ENCODE data around the gene STOX2. TPM values are rescaled to one million over a fixed set of nuclear protein-coding genes. Genes with fewer than 3 reads are reported as not detected.

STOX2 gene
- total RNA-seq, 1 experiment from 2014 or later: 2.1 TPM

- DNase-seq (ENCODE audit: low read depth, low spot score): no peak
- in situ Hi-C loops (cut with HindIII; ENCODE audit: low pct_unique_long_range_greater_than_20kb, low sequenced_read_pairs): no loop called here
Measured at GRCh38 chr4:183999435-183999834, 94.3 kb downstream of the STOX2 start.

DNA sequence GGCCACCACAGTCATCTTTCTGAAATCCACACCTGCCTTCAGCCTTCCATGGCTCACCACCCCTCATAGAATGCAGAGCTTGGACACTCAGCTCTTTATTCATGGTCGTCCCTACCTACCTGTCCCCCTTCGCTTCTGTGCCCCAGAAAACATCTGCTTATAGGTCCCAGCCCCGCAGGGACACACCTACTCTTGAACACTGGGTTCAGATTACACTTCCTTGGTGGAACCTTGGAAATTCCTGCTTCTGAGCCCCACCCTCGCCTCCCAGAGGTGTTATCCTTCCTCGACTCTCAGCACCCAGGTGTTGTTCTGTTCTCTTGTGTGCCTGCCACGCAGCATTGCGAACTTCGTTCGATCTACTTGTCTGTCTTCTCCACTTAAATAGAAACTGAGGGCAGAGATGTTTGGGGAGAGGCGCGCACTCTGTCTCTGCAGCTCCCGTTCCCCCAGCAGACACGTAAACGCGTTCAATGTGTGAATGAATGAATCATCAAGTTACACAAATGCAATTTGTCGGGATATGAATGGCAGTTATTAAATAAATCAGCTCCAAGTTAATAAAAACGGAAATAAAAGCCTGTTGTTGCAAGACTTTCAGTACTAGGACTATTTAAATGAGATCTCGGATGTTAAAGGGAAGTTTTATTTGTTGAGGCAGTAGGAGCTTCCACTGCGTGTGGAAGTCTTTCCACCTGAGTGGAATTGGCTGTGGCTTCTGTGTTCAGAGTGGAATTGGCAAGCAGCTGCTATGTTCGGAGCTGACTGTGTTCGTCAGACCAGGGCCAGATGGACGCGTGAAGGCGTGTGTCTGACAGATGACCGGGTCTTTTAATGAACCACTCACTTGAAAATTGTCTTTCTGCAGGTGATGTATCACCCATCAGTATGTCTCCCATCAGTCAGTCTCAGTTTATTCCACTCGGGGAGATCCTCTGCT is 95.6 kb downstream of the STOX2 start:
- in situ Hi-C loops (cut with HindIII; ENCODE audit: low pct_unique_long_range_greater_than_20kb, low sequenced_read_pairs): no loop called here

DNA sequence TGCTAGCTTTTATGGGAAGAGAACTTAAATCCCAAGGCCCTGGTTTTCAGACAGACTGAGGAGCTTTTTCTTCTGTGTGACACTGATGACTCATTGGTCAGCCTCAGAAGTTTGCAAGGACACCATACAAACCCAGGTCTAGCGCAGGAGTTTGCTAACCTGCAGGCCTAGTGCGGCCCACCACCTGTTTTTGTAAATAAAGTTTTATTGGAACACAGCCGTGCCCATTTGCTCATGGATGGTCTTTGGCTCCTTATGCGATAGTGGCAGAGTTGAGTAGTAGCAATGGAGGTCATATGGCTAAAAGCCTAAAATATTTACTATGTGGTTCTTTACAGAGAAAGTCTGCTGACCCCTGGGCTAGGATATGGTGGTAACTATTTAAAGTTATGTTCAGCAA is 98.3 kb downstream of the STOX2 start:
- in situ Hi-C loops (cut with HindIII; ENCODE audit: low pct_unique_long_range_greater_than_20kb, low sequenced_read_pairs): no loop called here

More for the DNA sequence above, 95.6 kb downstream of the STOX2 start:
- DNase-seq (ENCODE audit: low read depth, low spot score): no peak

GRCh38 chr4:184007891-184008290 is 102.8 kb downstream of the STOX2 start:
- in situ Hi-C loops (cut with HindIII; ENCODE audit: low pct_unique_long_range_greater_than_20kb, low sequenced_read_pairs): no loop called here
- no peak for DNase-seq (ENCODE audit: low read depth, low spot score)

More for the DNA sequence above, 98.3 kb downstream of the STOX2 start:
- DNase-seq (ENCODE audit: low read depth, low spot score): no peak

- in situ Hi-C loops (cut with HindIII; ENCODE audit: low pct_unique_long_range_greater_than_20kb, low sequenced_read_pairs): no loop called here
- no peak for DNase-seq (ENCODE audit: low read depth, low spot score)
Measured at GRCh38 chr4:184010696-184011095, 105.6 kb downstream of the STOX2 start.

DNA sequence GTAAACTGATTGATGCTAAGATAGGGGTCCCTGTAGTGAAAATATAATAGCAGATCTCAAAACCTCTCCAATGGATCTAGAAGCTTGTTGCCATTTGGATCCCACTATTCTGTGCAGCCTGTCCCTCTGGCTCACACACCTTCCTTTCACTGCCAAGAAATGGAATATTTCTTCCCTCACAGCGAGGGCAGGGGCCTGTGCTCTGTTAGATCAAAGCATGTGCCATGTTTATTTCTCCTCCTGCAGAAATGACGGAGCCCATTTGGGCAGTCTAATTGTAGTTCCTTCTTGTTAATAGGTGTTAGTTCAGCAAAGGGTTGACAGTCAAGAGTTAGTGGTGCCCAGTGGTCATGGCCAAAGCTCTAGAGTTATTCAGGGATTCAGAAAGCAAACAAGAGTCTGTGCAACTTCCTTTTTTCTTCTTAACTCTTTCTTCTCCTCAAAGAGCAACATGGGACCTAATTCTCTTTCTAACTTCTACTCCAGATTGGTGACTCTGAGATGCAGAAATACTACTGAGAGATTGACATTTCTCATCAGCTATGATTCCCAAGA is 106.8 kb downstream of the STOX2 start:
- DNase-seq (ENCODE audit: low read depth, low spot score): no peak
- in situ Hi-C loops (cut with HindIII; ENCODE audit: low pct_unique_long_range_greater_than_20kb, low sequenced_read_pairs): no loop called here

DNA sequence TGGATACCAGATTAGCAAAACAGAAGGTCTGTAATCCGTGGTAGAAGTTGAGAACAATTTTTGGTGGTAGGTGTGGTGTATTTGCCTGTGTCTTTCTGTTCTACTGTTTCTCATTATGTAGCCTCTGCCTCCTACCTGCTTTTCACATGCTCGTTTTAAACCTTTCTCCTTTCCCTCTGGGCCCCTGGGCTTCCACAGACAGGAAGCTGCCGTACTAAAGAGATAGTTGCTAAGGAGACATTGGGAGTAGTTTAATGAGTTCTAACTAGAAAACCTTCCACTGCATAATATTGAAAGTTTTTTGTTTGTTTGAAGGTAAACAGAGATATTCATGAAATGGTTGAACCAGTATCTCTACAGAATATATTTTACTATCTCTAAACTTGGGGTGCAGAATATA is 107.8 kb downstream of the STOX2 start:
- in situ Hi-C loops (cut with HindIII; ENCODE audit: low pct_unique_long_range_greater_than_20kb, low sequenced_read_pairs): no loop called here
- DNase-seq (ENCODE audit: low read depth, low spot score): no peak

GRCh38 chr4:184014301-184014700 is 109.2 kb downstream of the STOX2 start:
- DNase-seq (ENCODE audit: low read depth, low spot score): no peak
- in situ Hi-C loops (cut with HindIII; ENCODE audit: low pct_unique_long_range_greater_than_20kb, low sequenced_read_pairs): no loop called here

DNA sequence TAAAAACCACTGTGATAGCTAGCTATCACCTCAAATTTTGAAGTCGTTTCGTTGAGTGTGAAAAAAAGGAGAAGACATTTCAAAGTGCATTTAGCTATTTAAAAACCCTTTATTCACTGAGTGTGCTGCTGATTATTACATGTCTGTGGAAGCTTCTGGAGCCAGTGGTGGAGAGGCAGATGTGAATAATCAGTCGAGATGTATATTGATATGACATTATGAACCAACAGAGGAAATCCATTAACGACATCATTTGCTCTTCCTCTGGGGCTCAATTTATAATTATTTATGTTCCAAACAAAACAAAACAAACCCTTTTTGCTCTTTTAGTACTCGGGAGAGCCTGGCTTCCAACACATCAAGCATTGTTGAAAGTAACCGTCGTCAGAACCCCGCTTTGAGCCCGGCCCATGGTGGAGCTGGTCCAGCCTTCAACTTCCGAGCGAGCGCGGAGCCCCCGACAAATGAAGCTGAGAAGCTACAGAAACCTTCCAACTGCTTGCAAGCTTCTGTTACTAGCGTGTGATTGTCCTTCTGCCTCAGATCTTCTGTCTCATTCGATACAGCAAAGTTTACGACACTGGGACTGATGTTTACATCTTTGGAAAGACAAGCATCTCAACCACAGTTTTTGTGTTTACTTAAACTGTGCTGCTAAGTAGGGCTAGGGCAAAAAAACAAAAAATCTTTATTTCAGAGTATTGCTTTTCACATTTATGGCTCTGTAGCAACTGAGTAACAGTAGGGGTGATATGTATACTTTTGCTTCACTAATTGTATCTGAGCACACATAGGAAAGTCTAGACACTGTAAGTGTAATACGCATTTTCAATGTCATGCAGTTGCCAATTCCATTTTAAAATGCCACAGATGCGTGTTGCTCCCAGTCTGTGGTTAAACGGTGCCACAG is 111.9 kb downstream of the STOX2 start:
- in situ Hi-C loops (cut with HindIII; ENCODE audit: low pct_unique_long_range_greater_than_20kb, low sequenced_read_pairs): no loop called here

DNA sequence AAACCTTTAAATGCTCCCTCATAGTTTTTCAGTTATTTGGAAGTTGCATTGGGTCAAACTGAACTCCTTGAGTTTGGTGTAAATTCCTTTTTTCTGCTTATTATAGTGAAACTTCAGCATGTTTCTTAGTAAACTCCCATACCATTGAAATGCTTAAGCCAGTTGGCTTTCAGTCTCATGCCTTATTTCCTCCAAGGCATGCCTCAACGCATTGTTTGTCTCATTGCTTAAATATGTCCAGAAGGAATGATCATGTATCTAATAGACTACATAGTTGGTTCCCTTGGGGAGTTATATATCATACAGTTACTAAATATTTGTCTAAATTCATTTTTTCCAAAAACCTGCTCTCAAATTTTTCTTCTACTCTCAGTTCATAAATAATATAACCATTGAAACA is 114.0 kb downstream of the STOX2 start:
- in situ Hi-C loops (cut with HindIII; ENCODE audit: low pct_unique_long_range_greater_than_20kb, low sequenced_read_pairs): no loop called here
- no peak for DNase-seq (ENCODE audit: low read depth, low spot score)

More for the DNA sequence above, 111.9 kb downstream of the STOX2 start:
- DNase-seq (ENCODE audit: low read depth, low spot score): no peak

GRCh38 chr4:184019667-184020623 is 114.8 kb downstream of the STOX2 start:
- in situ Hi-C loops (cut with HindIII; ENCODE audit: low pct_unique_long_range_greater_than_20kb, low sequenced_read_pairs): no loop called here
- no peak for DNase-seq (ENCODE audit: low read depth, low spot score)

GRCh38 chr4:184021389-184021788 is 116.3 kb downstream of the STOX2 start:
- in situ Hi-C loops (cut with HindIII; ENCODE audit: low pct_unique_long_range_greater_than_20kb, low sequenced_read_pairs): no loop called here
- no peak for DNase-seq (ENCODE audit: low read depth, low spot score)

DNA sequence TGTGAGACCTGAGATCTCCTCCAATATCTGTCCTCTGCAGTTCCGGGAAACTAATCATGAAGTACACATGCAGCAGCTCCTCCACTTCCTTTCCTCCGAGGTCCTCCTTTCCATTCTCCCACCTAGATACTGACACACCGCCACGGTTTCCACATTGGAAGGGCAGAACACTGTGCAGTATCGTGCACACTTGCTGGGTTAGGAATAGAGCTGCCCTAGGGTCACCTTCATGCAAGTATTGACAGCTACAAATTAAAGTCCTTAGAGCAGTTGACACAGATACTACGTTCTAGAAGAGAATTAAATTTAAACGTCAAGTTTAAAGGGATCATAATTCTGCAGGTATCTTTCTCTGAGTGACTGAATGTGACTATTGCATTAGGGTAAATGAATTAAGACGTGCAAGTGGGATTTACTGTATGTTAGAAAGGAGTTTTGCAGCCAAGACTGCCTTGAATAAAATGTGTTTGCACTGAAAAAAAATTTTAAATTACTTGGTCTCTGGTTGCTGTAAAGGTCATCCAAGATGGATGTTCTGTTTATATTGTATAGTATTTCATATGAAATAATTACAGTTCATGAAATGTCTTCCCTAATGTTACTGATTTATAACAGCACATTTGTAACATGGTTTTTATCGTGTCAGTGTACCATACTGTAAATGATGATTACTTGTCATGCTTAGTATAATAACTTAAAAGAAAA is 117.7 kb downstream of the STOX2 start:
- no peak for DNase-seq (ENCODE audit: low read depth, low spot score)
- in situ Hi-C loops (cut with HindIII; ENCODE audit: low pct_unique_long_range_greater_than_20kb, low sequenced_read_pairs): no loop called here

DNA sequence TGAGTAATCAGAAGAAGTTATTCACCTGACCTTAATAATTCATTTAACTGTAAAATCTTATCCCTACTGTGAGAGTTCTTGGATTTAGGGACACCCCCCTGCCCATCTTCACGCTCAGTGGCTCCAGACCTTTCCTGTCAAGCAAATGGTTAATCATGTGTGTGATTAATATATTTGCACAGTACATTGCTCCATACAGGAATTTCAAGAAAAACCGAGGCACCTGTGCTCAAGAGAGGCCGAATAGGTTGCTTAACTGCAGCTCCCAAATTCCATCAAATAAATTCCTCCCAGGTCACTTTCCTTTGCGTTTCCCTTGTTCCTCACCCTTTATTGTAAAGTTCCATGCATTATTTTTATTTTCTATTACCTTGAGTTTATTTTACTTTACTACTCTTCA is 119.5 kb downstream of the STOX2 start:
- no peak for DNase-seq (ENCODE audit: low read depth, low spot score)
- in situ Hi-C loops (cut with HindIII; ENCODE audit: low pct_unique_long_range_greater_than_20kb, low sequenced_read_pairs): no loop called here

DNA sequence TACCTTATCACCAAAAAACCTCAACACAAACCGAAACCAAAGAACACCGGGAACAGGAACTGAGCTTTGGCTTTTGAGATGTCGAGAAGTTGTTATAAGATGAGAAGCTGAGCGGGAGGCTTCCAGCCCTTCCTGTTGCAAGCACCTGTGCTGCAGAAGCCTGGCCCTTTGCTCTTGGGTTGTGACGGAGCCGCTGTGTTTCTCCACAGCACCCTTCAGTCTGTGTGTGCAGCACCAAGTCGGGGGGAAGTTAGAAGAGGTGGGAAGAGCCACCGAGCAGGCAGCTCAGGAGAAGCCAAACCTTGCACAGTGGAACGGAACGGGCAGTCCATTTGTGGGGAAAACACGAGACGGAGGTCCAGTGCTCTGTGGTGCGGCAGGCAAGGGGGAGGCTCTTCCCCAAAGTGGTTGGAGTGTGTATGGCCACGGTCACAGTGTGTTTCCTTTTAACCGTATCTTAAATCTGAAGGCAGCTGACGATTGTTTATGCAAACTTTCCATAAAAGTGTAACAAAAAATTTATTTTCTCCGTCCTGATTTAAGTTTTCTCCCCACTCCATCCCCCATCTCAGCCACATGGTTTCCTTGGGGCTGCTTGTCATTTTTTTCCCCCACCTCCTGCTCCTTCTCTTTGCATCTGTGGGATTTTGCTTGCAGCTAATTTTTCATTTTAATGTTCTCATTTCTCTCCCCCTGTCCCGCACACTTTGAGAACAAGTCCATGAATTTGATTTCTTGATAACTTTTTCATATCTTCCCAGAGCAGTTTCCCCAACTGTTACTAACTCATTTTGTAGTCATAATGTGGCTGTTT is 123.7 kb downstream of the STOX2 start:
- in situ Hi-C loops (cut with HindIII; ENCODE audit: low pct_unique_long_range_greater_than_20kb, low sequenced_read_pairs): no loop called here
- no peak for DNase-seq (ENCODE audit: low read depth, low spot score)

DNA sequence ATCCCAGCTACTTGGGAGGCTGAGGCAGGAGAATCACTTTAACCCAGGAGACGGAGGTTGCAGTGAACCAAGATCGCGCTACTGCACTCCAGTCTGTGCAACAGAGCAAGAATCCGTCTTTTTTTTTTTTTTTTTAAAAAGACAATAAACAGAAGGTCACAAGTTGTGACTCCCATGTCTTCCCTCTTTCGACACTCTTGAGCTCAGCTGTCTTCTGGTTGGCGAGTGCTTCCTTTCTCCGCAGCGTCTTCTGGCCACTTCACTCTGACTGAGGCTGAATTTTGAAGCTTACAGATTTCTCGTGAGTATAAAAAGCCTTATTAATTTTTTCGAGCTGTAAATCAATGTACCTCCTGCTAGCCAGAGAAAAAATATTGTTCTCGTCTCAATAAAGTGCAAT is 124.9 kb downstream of the STOX2 start:
- in situ Hi-C loops (cut with HindIII; ENCODE audit: low pct_unique_long_range_greater_than_20kb, low sequenced_read_pairs): no loop called here
- DNase-seq (ENCODE audit: low read depth, low spot score): no peak

Data from SK-MEL-5 (cell line).